Measurements from ENCODE around the gene STAM2.

DNA sequence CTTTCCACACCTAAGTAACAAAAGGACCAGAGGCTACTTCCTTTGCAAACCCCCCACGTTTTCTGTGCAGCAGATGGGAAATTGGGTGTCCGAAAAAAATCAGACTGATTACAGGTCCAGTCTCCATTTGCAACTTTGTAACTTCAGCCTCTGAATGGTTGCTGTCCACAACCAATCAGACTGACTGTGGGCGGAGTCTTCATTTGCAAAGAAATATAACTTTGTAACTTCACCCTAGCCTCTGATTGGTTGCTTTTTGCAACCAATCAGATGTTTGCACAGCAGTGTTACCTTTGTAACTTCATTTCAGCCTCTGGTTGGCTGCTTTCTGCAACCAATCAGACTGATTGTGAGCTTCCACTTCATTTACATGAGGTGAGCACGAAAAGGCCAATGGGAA is 48.9 kb downstream of the STAM2 start:
- TF ChIP-seq, protein P1, sequence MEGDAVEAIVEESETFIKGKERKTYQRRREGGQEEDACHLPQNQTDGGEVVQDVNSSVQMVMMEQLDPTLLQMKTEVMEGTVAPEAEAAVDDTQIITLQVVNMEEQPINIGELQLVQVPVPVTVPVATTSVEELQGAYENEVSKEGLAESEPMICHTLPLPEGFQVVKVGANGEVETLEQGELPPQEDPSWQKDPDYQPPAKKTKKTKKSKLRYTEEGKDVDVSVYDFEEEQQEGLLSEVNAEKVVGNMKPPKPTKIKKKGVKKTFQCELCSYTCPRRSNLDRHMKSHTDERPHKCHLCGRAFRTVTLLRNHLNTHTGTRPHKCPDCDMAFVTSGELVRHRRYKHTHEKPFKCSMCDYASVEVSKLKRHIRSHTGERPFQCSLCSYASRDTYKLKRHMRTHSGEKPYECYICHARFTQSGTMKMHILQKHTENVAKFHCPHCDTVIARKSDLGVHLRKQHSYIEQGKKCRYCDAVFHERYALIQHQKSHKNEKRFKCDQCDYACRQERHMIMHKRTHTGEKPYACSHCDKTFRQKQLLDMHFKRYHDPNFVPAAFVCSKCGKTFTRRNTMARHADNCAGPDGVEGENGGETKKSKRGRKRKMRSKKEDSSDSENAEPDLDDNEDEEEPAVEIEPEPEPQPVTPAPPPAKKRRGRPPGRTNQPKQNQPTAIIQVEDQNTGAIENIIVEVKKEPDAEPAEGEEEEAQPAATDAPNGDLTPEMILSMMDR (IDR thresholded peaks at IDR 0.05; ENCODE audit: extremely low read depth in 1 of 2, insufficient read depth in 1 of 2, low read depth in 1 of 2, low read length in 2 of 2): no peak
- TF ChIP-seq POLR2AphosphoS5 (IDR thresholded peaks at IDR 0.05; ENCODE audit: insufficient read depth, low read depth, low read length) (no peak), POLR2A (IDR thresholded peaks at IDR 0.05; ENCODE audit: low read depth, low read length) (no peak), MYC (IDR thresholded peaks at IDR 0.05; ENCODE audit: low read depth, low read length) (no peak), EZH2 (IDR thresholded peaks at IDR 0.05; ENCODE audit: borderline replicate concordance, low read depth, low read length, severe bottlenecking) (no peak)
- TF ChIP-seq, protein P2, sequence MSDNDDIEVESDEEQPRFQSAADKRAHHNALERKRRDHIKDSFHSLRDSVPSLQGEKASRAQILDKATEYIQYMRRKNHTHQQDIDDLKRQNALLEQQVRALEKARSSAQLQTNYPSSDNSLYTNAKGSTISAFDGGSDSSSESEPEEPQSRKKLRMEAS (IDR thresholded peaks at IDR 0.05; ENCODE audit: insufficient read depth, insufficient read length): no peak

Data from endothelial cell of umbilical vein (primary cell).